Fibroblast of mammary gland (primary cell): Measurements from ENCODE around the gene DPH2.
A peak's percentile ranks its signal among the peaks of the same experiment; 100 is the strongest.

ENCODE experiments used
- DNase-seq: peaks from one replicate; pipeline ENCODE4 v3.0.0-alpha.2; 2010; ENCODE audit warnings: low read depth
- H3K4me3 ChIP-seq: 2 replicates; pipeline ENCODE4 v1.5.1; 2011; ENCODE audit warnings: low read depth, mild to moderate bottlenecking, low read length, moderate library complexity; ENCODE audit not compliant: control insufficient read depth
- CTCF ChIP-seq: conservative IDR thresholded peaks from 2 replicates; pipeline ENCODE4 v1.5.1; 2011; ENCODE audit warnings: low read depth, low read length, inconsistent platforms; ENCODE audit not compliant: control insufficient read depth, insufficient read depth

The DPH2 gene

GRCh38 chr1:43951021-43951985 lies 18.5 kb upstream of the DPH2 start:
- no peak for TF ChIP-seq CTCF
- no peak overlapping the region for H3K4me3 ChIP-seq
- DNase-seq = peak; percentile 65

GRCh38 chr1:43952731-43953346 lies 17.0 kb upstream of the DPH2 start:
- no peak overlapping the region for H3K4me3 ChIP-seq
- no peak for DNase-seq
- TF ChIP-seq CTCF = no peak

- H3K4me3 ChIP-seq = no peak overlapping the region
Measured at GRCh38 chr1:43953361-43953760, 16.4 kb upstream of the DPH2 start.

GRCh38 chr1:43954036-43954435 lies 15.8 kb upstream of the DPH2 start:
- H3K4me3 ChIP-seq = no peak overlapping the region
- no peak for TF ChIP-seq CTCF
- DNase-seq = no peak

More at GRCh38 chr1:43953361-43953760, 16.4 kb upstream of the DPH2 start:
- no peak for DNase-seq
- no peak for TF ChIP-seq CTCF

- no peak overlapping the region for H3K4me3 ChIP-seq
- no peak for TF ChIP-seq CTCF
Measured at GRCh38 chr1:43956234-43956633, 13.6 kb upstream of the DPH2 start.

GRCh38 chr1:43957407-43958040 lies 12.3 kb upstream of the DPH2 start:
- no peak for TF ChIP-seq CTCF
- DNase-seq = no peak
- H3K4me3 ChIP-seq = no peak overlapping the region

More at GRCh38 chr1:43956234-43956633, 13.6 kb upstream of the DPH2 start:
- DNase-seq = no peak
